Measurements from ENCODE around the gene MED7.

Gene MED7

DNA sequence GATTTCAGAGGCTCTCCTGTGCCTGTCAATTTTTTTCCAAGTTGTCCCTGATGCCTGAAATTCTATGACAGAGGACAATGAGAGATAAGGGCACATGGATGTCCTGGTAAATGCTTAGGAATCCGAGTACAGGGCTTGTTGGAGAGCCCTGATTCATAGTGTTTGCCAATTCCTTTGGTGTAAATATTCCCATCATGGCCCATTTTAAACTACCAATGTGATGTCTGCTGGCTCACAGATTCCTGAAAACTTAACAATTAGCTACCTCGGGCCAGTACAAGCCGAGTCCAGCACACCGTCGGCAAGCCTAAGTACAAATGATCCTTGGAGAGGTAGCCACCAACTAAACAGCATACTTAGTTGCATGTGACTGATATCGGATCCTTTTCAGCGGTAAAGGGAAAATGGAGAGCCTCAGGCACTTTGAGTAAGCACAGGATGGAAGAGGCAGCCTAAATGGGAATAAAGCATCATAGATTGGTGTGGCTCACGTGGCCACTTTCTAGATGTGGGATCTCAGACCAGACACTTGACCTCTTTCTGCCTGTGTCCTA lies 41.5 kb upstream of the MED7 start:
- TF ChIP-seq, protein P1, sequence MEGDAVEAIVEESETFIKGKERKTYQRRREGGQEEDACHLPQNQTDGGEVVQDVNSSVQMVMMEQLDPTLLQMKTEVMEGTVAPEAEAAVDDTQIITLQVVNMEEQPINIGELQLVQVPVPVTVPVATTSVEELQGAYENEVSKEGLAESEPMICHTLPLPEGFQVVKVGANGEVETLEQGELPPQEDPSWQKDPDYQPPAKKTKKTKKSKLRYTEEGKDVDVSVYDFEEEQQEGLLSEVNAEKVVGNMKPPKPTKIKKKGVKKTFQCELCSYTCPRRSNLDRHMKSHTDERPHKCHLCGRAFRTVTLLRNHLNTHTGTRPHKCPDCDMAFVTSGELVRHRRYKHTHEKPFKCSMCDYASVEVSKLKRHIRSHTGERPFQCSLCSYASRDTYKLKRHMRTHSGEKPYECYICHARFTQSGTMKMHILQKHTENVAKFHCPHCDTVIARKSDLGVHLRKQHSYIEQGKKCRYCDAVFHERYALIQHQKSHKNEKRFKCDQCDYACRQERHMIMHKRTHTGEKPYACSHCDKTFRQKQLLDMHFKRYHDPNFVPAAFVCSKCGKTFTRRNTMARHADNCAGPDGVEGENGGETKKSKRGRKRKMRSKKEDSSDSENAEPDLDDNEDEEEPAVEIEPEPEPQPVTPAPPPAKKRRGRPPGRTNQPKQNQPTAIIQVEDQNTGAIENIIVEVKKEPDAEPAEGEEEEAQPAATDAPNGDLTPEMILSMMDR (IDR thresholded peaks at IDR 0.05; ENCODE audit: insufficient read depth, low read depth, low read length, missing control alignments): no peak
- no peak for DNase-seq (ENCODE audit: low read depth)
- H3K4me3 ChIP-seq (ENCODE audit: low read depth, low read length): no peak overlapping the region

DNA sequence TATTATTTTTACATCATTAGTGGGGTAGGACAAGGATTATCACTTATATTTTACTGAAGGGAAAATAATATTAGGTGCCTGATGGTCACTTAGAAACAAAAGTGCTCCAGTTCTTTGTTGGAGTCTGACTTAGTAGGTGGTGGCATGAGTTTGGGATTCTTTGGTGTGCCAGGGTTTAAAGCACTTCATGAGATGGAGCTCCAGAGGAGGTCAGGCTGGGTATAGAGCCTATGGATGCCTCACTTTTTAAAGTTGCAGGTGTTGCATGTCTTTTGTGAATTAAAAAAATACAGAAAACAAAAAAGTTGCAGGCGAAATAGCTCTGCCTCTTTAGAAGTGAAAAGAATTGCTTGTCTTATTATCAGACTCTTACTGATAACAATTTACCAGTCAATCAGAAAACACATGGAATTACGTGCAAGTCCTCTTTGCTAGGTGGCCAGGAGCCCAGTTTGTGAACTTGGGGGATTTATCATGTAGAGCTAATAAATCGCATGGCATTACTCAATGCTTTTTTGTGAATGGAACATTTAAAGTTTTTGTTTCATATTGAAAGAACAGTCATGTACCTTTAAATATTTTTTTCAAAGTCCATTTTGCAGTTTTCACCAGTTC lies 39.6 kb upstream of the MED7 start:
- no peak for DNase-seq (ENCODE audit: low read depth)
- TF ChIP-seq, protein P1 (IDR thresholded peaks at IDR 0.05; ENCODE audit: insufficient read depth, low read depth, low read length, missing control alignments): no peak
- no peak overlapping the region for H3K4me3 ChIP-seq (ENCODE audit: low read depth, low read length)

DNA sequence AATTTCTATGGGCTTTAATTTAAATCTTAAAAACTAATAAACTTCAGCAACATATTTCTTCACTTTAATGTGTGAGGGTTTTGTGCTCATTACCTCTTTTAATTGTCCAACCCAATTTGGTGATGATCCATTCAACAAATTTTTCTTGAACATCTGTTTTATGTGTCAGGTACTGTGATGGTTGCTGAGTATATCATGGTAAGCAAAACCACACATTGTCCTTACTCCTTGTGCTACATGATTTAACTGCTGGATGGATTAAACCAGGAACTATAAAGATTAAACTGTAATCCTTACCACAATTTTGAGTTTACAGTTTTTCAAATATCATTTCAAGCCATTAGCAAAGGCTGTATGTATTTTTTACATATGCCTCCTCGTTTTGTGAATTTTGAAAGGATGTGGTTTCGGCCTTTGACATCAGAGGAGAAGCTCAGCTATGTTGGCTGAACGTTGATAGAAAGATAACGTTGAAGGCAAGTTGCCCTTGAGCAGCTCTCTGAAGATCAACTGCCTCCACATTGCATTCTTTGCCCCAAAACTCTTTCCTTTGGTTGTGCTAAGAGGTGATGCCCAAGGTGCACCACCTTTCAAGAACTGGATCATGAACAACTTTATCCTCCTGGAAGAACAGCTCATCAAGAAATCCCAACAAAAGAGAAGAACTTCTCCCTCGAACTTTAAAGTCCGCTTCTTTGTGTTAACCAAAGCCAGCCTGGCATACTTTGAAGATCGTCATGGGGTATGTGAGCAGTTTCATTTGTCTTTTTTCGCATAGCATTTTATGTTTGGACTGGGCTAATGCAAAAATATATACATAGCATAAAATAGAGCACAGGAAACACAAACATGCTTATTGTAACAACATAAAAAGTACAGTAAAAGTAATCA lies 38.0 kb upstream of the MED7 start, which contains the start of gene ITK:
ITK (plus strand) TSS at position 467 of the 891 bp plus-strand sequence; CDS start at position 605, 138 bp downstream.
- no peak for DNase-seq (ENCODE audit: low read depth)
- no peak within 1 kb of the TSS for H3K4me3 ChIP-seq (ENCODE audit: low read depth, low read length)

DNA sequence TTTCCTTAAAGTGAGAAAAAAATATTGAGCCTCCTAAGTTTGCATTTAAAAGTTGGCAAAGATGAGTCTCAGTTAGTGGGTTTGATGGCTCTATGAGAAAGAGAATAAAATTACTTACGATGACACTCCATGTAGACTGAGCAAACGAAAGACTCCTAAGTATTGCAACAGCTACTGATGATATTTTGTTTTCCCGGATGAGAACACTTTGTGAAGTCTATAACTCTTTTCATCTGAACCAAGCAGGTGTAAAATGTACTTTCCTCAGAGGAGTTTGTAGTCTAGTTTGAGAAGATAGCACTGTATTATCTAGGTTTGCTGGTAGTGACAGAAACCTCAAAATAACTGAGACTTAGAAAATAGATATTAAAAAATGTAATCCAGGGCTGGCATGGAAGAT lies 36.3 kb upstream of the MED7 start:
- no peak overlapping the region for H3K4me3 ChIP-seq (ENCODE audit: low read depth, low read length)
- TF ChIP-seq, protein P1 (IDR thresholded peaks at IDR 0.05; ENCODE audit: insufficient read depth, low read depth, low read length, missing control alignments): no peak

More for the DNA sequence above, 38.0 kb upstream of the MED7 start, which contains the start of gene ITK:
- TF ChIP-seq, protein P1 (IDR thresholded peaks at IDR 0.05; ENCODE audit: insufficient read depth, low read depth, low read length, missing control alignments): no peak

DNA sequence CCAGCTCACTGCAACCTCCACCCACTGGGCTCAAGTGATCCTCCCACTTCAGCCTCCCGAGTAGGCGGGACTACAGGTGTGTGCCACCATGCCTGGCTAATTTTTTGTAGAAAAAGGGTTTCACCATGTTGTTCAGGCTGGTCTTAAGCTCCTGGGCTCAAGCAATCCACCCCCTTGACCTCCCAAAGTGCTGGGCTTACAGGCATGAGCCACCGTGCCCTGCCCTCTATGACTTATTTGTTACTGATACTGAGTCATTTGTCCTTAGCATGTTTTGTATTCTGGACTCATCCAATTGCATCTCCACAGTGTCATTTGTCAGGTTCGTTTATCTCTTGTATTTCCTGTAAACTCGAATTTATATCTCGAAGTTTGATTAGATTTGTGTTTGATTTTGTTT lies 35.3 kb upstream of the MED7 start:
- TF ChIP-seq, protein P1 (IDR thresholded peaks at IDR 0.05; ENCODE audit: insufficient read depth, low read depth, low read length, missing control alignments): no peak
- no peak overlapping the region for H3K4me3 ChIP-seq (ENCODE audit: low read depth, low read length)
- DNase-seq (ENCODE audit: low read depth): no peak

More for the DNA sequence above, 36.3 kb upstream of the MED7 start:
- no peak for DNase-seq (ENCODE audit: low read depth)

DNA sequence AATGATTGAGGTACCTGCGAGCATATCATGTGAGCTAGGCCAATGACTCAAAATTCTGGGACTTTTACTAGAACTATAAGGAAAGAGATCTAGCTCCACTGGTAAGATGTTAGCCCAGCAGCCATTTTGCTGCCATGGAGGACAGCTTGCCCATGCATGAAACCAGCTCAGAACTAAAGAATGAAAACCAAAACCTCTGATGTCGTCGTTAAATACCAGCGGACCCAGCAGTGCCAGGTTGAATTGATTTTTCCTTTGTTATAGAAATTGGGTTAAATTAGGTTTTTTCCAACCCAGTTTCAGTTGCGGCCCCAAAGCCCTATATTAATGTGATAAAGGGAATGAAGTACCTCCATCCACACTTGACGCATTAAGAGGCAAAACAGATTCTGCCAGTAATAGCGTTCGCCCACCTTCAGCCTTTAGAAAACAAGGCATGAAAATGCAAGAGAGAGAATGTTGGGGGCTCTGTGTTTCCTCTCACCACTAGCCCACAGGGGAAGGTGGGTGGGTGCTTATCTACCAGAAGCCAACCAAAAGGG lies 32.5 kb upstream of the MED7 start:
- TF ChIP-seq, protein P1 (IDR thresholded peaks at IDR 0.05; ENCODE audit: insufficient read depth, low read depth, low read length, missing control alignments): no peak
- no peak overlapping the region for H3K4me3 ChIP-seq (ENCODE audit: low read depth, low read length)
- DNase-seq (ENCODE audit: low read depth): no peak

Data from GM12865 (cell line).